ENCODE measurements around the gene CDC25A. TPM values are rescaled to one million over a fixed set of nuclear protein-coding genes. Genes with fewer than 3 reads are reported as not detected.

The CDC25A gene
- total and polyA plus RNA-seq, 2 of the 13 experiments (the other 11 are each of a cell fraction or from before 2014, with no cell fraction given) = 7.9 to 45.4 TPM

DNA sequence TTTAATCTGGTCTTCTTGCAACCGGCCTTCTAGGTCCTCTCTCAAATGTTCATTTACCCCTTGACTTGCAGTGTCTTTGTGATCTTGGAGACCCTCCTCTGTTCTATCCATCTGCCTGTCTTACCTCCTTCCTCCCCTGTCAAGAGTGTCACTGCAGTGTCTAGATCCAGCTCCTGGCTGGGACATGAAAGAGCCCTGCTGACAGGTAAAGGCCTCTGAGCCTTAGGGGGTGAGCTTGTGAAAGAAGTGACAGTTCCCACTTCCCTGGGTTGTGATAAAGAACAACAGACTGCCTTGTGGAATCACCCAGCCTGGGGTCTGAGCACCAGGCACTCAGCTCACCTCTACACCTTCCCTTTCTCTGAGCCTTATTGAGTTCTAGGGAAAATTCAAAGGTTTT, 68.0 kb downstream of the CDC25A start:
- ChIA-PET POLR2A (no interaction called here), CTCF (ENCODE audit: low intra/inter-chr PET ratio, low total read pairs) (no interaction called here)
- Histone ChIP-seq H3K9me3 (ENCODE audit: low read length) (no peaks in the 10 kb centered on the region), H3K27ac (ENCODE audit: extremely low read length, insufficient read depth, low read length) (no peak overlapping the region), H3K36me3 (replicated peaks in 1 of 2; ENCODE audit: control insufficient read depth in 1 of 2, insufficient read depth in 2 of 2, low read length in 2 of 2) (no peaks in the 10 kb centered on the region), H3K9ac (ENCODE audit: insufficient read depth, low read depth, low read length) (no peak overlapping the region), H2AFZ (ENCODE audit: low read length) (no peak overlapping the region), H3K79me2 (ENCODE audit: insufficient read depth, low read length) (no peaks in the 10 kb centered on the region), H3K4me2 (ENCODE audit: low read depth, low read length) (no peak overlapping the region), H3K27me3 (ENCODE audit: control insufficient read depth in 1 of 2, insufficient read depth in 2 of 2, low read length in 2 of 2) (peaks cover 0 to 1% of the 10 kb centered on the region in 2 experiments; a peak in 1 of 5 replicates), H3K4me1 (ENCODE audit: insufficient read depth, low read length) (peaks cover 44% of the 10 kb centered on the region), H4K20me1 (ENCODE audit: insufficient read depth, low read length) (no peaks in the 10 kb centered on the region), H3K4me3 (replicated peaks in 1 of 3; ENCODE audit: insufficient read depth in 1 of 3, low read depth in 2 of 3, low read length in 3 of 3) (no peak overlapping the region)
- FAIRE-seq = no peak
- in situ Hi-C loops (cut with HindIII; ENCODE audit: extremely low pct_ligation_motif_present, low pct_unique_long_range_greater_than_20kb) = no loop called here
- no TSS peak for BruUV-seq (replicated peaks)
- 0% methylated on average over 1 of the region's 1 CpG for WGBS (ENCODE audit: low lambda C conversion rate)
- TF ChIP-seq ARNTL (CRISPR knock-in tag; IDR thresholded peaks at IDR 0.05) (no peak), NR0B2 (CRISPR knock-in tag; IDR thresholded peaks at IDR 0.05) (no peak), RFX1 (IDR thresholded peaks at IDR 0.05) (no peak), ZNF891 (CRISPR knock-in tag; IDR thresholded peaks at IDR 0.05) (no peak), ZNF263 (CRISPR knock-in tag; IDR thresholded peaks at IDR 0.05) (no peak), SRSF1 (optimal IDR thresholded peaks at IDR 0.05; ENCODE audit: low read depth, low read length) (no peak), CREBL2 (CRISPR knock-in tag; IDR thresholded peaks at IDR 0.05; ENCODE audit: borderline replicate concordance) (no peak), SIX4 (CRISPR knock-in tag; IDR thresholded peaks at IDR 0.05) (no peak), NFIC (IDR thresholded peaks at IDR 0.05; ENCODE audit: low read length) (no peak)
- intact Hi-C loops (cut with micrococcal nuclease; ENCODE audit: unreplicated experiment) = no loop called here
- no peak; the same call in 2 of the 3 replicates for ATAC-seq
- DNase-seq (ENCODE audit: low spot score) = no peak
